Measurements from ENCODE around the gene MRPL16.

MRPL16 gene

GRCh38 chr11:59801160-59801706, 9.3 kb downstream of the MRPL16 start:
- Histone ChIP-seq H2BK120ac (ENCODE audit: low read depth, low read length) (no peak overlapping the region), H2BK5ac (ENCODE audit: low read depth, low read length, poor library complexity, severe bottlenecking) (no peak overlapping the region), H3K18ac (ENCODE audit: low read depth in 1 of 2, low read length in 2 of 2) (no peak overlapping the region), H3K36me3 (ENCODE audit: control insufficient read depth in 1 of 2, insufficient read depth in 2 of 2, low read depth in 1 of 2, low read length in 2 of 2) (peaks cover 26 to 82% of the 10 kb centered on the region in 2 experiments), H3K4me3 (ENCODE audit: insufficient read depth in 1 of 2, low read depth in 1 of 2, low read length in 2 of 2) (no peak overlapping the region), H3K27me3 (ENCODE audit: control insufficient read depth in 1 of 2, insufficient read depth in 1 of 2, low read length in 2 of 2) (no peaks in the 10 kb centered on the region), H2AFZ (ENCODE audit: low read depth, low read length) (no peak overlapping the region), H3K4ac (ENCODE audit: low read depth in 1 of 2, low read length in 2 of 2) (no peak overlapping the region), H3K27ac (ENCODE audit: low read length, poor library complexity, severe bottlenecking) (no peak overlapping the region), H3K14ac (ENCODE audit: low read length in 2 of 2) (no peak overlapping the region), H2BK15ac (ENCODE audit: low read depth, poor library complexity, severe bottlenecking) (no peak overlapping the region), H3K23ac (ENCODE audit: low read length in 2 of 2) (no peak overlapping the region), H4K8ac (ENCODE audit: low read length) (no peak overlapping the region), H3K4me1 (ENCODE audit: control insufficient read depth, insufficient read depth, low read depth, low read length) (peaks cover 1% of the 10 kb centered on the region), H3K4me2 (ENCODE audit: low read length, poor library complexity, severe bottlenecking) (no peak overlapping the region), H2AK5ac (ENCODE audit: low read length, severe bottlenecking) (no peak overlapping the region), H3K79me1 (replicated peaks; ENCODE audit: low read length, poor library complexity, severe bottlenecking) (peaks cover 14% of the 10 kb centered on the region), H4K91ac (ENCODE audit: low read length) (no peak overlapping the region), H3K9ac (ENCODE audit: low read length) (peak overlapping the region; percentile 27), H2BK12ac (ENCODE audit: low read length in 2 of 2) (no peak overlapping the region), H3K9me3 (ENCODE audit: control insufficient read depth, low read length) (no peaks in the 10 kb centered on the region)
- 88% methylated on average over 2 of the region's 2 CpGs for WGBS
- no peak for DNase-seq

DNA sequence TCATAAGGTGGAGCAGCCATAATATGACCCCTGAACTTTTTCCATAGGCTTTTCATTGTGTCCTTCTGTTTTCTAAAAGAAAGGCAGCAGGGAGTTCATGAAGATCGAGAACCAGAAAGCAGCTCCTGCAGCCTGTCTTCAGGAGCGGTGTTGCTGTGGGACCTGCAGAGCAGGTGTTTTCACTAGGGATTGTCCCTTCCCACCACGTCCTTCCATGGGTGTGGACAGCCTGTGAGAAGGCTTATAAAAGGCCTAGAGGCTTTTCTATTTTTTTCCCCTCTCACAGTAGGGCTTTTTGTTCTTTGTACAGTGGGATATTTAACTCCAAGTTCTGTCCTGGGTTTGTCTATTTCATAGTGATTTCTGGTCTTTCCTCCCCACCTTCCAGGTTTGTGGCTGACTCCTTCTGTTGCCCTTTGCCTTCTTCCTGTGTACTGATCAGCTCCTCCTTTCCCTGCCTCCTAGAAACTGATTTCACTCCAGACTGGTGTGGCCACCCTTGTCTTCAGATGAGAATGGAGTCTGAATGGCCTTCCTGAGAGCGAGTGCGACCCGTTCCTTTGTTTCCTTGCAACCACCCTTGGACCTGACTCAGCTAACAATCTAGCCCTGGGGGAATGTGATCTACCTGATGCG, 10.1 kb downstream of the MRPL16 start:
- Histone ChIP-seq H3K27ac (ENCODE audit: low read length, poor library complexity, severe bottlenecking) (no peak overlapping the region), H3K23ac (ENCODE audit: low read length in 2 of 2) (no peak overlapping the region), H2BK5ac (ENCODE audit: low read depth, low read length, poor library complexity, severe bottlenecking) (no peak overlapping the region), H3K4me1 (ENCODE audit: control insufficient read depth, insufficient read depth, low read depth, low read length) (peaks cover 1% of the 10 kb centered on the region), H4K8ac (ENCODE audit: low read length) (no peak overlapping the region), H3K14ac (ENCODE audit: low read length in 2 of 2) (no peak overlapping the region), H2AK5ac (ENCODE audit: low read length, severe bottlenecking) (no peak overlapping the region), H2BK15ac (ENCODE audit: low read depth, poor library complexity, severe bottlenecking) (no peak overlapping the region), H3K4me2 (ENCODE audit: low read length, poor library complexity, severe bottlenecking) (no peak overlapping the region), H3K9ac (ENCODE audit: low read length) (no peak overlapping the region), H3K9me3 (ENCODE audit: control insufficient read depth, low read length) (no peaks in the 10 kb centered on the region), H3K18ac (ENCODE audit: low read depth in 1 of 2, low read length in 2 of 2) (no peak overlapping the region), H3K4ac (ENCODE audit: low read depth in 1 of 2, low read length in 2 of 2) (no peak overlapping the region), H3K79me1 (replicated peaks; ENCODE audit: low read length, poor library complexity, severe bottlenecking) (peaks cover 16% of the 10 kb centered on the region), H2BK12ac (ENCODE audit: low read length in 2 of 2) (no peak overlapping the region), H2AFZ (ENCODE audit: low read depth, low read length) (no peak overlapping the region), H3K4me3 (ENCODE audit: insufficient read depth in 1 of 2, low read depth in 1 of 2, low read length in 2 of 2) (no peak overlapping the region), H3K27me3 (ENCODE audit: control insufficient read depth in 1 of 2, insufficient read depth in 1 of 2, low read length in 2 of 2) (no peaks in the 10 kb centered on the region), H2BK120ac (ENCODE audit: low read depth, low read length) (no peak overlapping the region), H4K91ac (ENCODE audit: low read length) (no peak overlapping the region), H3K36me3 (ENCODE audit: control insufficient read depth in 1 of 2, insufficient read depth in 2 of 2, low read depth in 1 of 2, low read length in 2 of 2) (peaks cover 32 to 82% of the 10 kb centered on the region in 2 experiments)
- DNase-seq, result no peak
- WGBS, result 97% methylated on average over 6 of the region's 7 CpGs

DNA sequence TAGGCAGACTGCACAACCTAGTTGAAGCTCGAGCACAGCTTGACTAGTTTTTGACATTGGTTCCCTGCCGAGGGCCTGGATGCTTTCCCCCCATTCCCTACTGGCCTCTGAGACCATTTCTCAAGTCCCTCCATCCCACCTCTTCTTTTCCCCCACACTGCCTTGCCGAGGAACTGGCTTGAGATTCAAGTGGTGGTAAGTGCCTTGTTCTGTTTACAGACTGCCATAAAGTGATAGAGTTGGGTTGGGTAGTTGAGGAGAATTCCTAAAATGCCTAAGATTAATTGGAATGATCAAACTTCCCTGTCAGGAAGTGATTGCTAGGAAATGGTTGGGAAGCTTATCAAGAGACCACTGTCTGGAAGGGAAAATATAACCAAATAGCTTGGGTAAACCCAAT, 16.2 kb downstream of the MRPL16 start:
- H3K9ac ChIP-seq (ENCODE audit: low read length), result no peak overlapping the region
- H3K9me3 ChIP-seq (ENCODE audit: control insufficient read depth, low read length), result no peaks in the 10 kb centered on the region
- H3K4me2 ChIP-seq (ENCODE audit: low read length, poor library complexity, severe bottlenecking), result no peak overlapping the region
- H2AK5ac ChIP-seq (ENCODE audit: low read length, severe bottlenecking), result no peak overlapping the region
- H2AFZ ChIP-seq (ENCODE audit: low read depth, low read length), result no peak overlapping the region
- H3K14ac ChIP-seq (ENCODE audit: low read length in 2 of 2), result no peak overlapping the region
- H3K36me3 ChIP-seq (ENCODE audit: control insufficient read depth in 1 of 2, insufficient read depth in 2 of 2, low read depth in 1 of 2, low read length in 2 of 2), result peaks cover 54 to 93% of the 10 kb centered on the region in 2 experiments
- no peak overlapping the region for H2BK12ac ChIP-seq (ENCODE audit: low read length in 2 of 2)
- peaks cover 39% of the 10 kb centered on the region for H3K79me1 ChIP-seq (replicated peaks; ENCODE audit: low read length, poor library complexity, severe bottlenecking)
- no peak overlapping the region for H3K4me3 ChIP-seq (ENCODE audit: insufficient read depth in 1 of 2, low read depth in 1 of 2, low read length in 2 of 2)
- H2BK5ac ChIP-seq (ENCODE audit: low read depth, low read length, poor library complexity, severe bottlenecking), result no peak overlapping the region
- no peak overlapping the region for H3K27ac ChIP-seq (ENCODE audit: low read length, poor library complexity, severe bottlenecking)
- no peak overlapping the region for H4K91ac ChIP-seq (ENCODE audit: low read length)
- H3K4ac ChIP-seq (ENCODE audit: low read depth in 1 of 2, low read length in 2 of 2), result no peak overlapping the region
- no peak overlapping the region for H2BK15ac ChIP-seq (ENCODE audit: low read depth, poor library complexity, severe bottlenecking)
- H4K8ac ChIP-seq (ENCODE audit: low read length), result no peak overlapping the region
- no peaks in the 10 kb centered on the region for H3K4me1 ChIP-seq (ENCODE audit: control insufficient read depth, insufficient read depth, low read depth, low read length)
- 74% methylated on average over 2 of the region's 3 CpGs for WGBS
- H3K18ac ChIP-seq (ENCODE audit: low read depth in 1 of 2, low read length in 2 of 2), result no peak overlapping the region
- DNase-seq, result no peak
- H3K27me3 ChIP-seq (ENCODE audit: control insufficient read depth in 1 of 2, insufficient read depth in 1 of 2, low read length in 2 of 2), result no peaks in the 10 kb centered on the region
- H2BK120ac ChIP-seq (ENCODE audit: low read depth, low read length), result no peak overlapping the region
- no peak overlapping the region for H3K23ac ChIP-seq (ENCODE audit: low read length in 2 of 2)

- H2AK5ac ChIP-seq (ENCODE audit: low read length, severe bottlenecking), result no peak overlapping the region
- peaks cover 60 to 98% of the 10 kb centered on the region in 2 experiments for H3K36me3 ChIP-seq (ENCODE audit: control insufficient read depth in 1 of 2, insufficient read depth in 2 of 2, low read depth in 1 of 2, low read length in 2 of 2)
- no peak overlapping the region for H3K9ac ChIP-seq (ENCODE audit: low read length)
- H4K8ac ChIP-seq (ENCODE audit: low read length), result no peak overlapping the region
- H2BK12ac ChIP-seq (ENCODE audit: low read length in 2 of 2), result no peak overlapping the region
- no peak overlapping the region for H2BK5ac ChIP-seq (ENCODE audit: low read depth, low read length, poor library complexity, severe bottlenecking)
- no peak for DNase-seq
- no peaks in the 10 kb centered on the region for H3K27me3 ChIP-seq (ENCODE audit: control insufficient read depth in 1 of 2, insufficient read depth in 1 of 2, low read length in 2 of 2)
- peaks cover 3% of the 10 kb centered on the region for H3K4me1 ChIP-seq (ENCODE audit: control insufficient read depth, insufficient read depth, low read depth, low read length)
- no peaks in the 10 kb centered on the region for H3K9me3 ChIP-seq (ENCODE audit: control insufficient read depth, low read length)
- H2BK120ac ChIP-seq (ENCODE audit: low read depth, low read length), result no peak overlapping the region
- no peak overlapping the region for H3K4me2 ChIP-seq (ENCODE audit: low read length, poor library complexity, severe bottlenecking)
- no peak overlapping the region for H2BK15ac ChIP-seq (ENCODE audit: low read depth, poor library complexity, severe bottlenecking)
- 96% methylated on average over 1 of the region's 1 CpG for WGBS
- H3K27ac ChIP-seq (ENCODE audit: low read length, poor library complexity, severe bottlenecking), result no peak overlapping the region
- no peak overlapping the region for H4K91ac ChIP-seq (ENCODE audit: low read length)
- no peak overlapping the region for H2AFZ ChIP-seq (ENCODE audit: low read depth, low read length)
- no peak overlapping the region for H3K4me3 ChIP-seq (ENCODE audit: insufficient read depth in 1 of 2, low read depth in 1 of 2, low read length in 2 of 2)
- H3K79me1 ChIP-seq (replicated peaks; ENCODE audit: low read length, poor library complexity, severe bottlenecking), result peaks cover 44% of the 10 kb centered on the region
- H3K14ac ChIP-seq (ENCODE audit: low read length in 2 of 2), result no peak overlapping the region
- H3K23ac ChIP-seq (ENCODE audit: low read length in 2 of 2), result no peak overlapping the region
- no peak overlapping the region for H3K18ac ChIP-seq (ENCODE audit: low read depth in 1 of 2, low read length in 2 of 2)
- H3K4ac ChIP-seq (ENCODE audit: low read depth in 1 of 2, low read length in 2 of 2), result no peak overlapping the region
These were observed 18.1 kb downstream of the MRPL16 start for GRCh38 chr11:59792507-59792906.
